Hematopoietic multipotent progenitor cell treated with erythropoietin and hydrocortisone succinate and interleukin-3 and kit ligand, for 17 days (in vitro differentiated cells): ENCODE data around the gene CYFIP1.

Source experiments
- DNase-seq: peaks from one replicate; pipeline ENCODE4 v3.0.0-alpha.2; 2015; ENCODE audit warnings: low spot score

The CYFIP1 gene

GRCh38 chr15:22950256-22950990 lies 29.7 kb downstream of the CYFIP1 start:
- no peak for DNase-seq

- DNase-seq, result no peak
Measured at GRCh38 chr15:22949074-22949547, 31.1 kb downstream of the CYFIP1 start.

- DNase-seq, result no peak
Measured at GRCh38 chr15:22948056-22948455, 32.1 kb downstream of the CYFIP1 start.

DNA sequence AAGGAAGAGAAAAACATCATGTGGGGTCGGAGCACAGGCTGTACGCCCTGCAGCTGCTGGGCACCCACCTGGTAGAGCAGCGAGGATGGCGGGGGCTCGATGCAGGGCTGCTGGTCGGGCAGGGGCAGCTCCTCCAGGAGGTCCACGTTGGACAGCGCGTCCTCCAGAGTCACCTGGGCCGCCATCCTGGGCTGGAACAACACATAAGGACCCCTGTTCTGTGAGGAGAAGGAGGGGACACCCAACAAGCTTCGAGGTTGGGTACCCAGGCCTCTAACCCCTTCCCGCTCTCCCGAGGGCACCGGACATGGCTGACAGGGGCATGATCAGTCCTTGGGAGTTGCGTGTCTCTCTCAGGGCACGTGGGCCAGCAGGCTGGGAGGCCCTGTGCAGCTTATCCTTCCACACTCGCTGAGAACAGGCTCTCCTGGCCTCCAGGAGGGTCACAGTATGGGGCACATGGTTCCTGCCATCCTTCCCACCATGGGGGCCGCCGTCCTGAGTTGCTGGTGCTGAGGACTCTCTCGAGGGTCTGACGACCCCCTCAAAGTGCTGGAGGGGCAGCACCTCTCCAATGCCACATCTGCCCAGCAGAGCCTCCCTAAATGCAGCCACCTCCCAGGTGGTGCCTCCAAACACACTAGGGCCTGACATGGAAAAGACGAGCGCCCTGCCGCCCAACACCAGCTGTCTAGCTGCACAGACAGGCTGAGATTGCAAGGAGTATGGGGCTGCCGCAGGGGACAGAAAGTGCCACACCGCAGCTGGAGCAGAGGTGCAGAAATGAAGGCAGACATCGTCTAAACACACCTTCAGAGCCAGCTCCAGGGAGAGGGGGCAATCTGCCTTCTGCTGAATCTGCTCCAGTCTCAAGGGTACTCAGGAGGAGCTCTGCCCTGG lies 32.8 kb downstream of the CYFIP1 start:
- no peak for DNase-seq

DNA sequence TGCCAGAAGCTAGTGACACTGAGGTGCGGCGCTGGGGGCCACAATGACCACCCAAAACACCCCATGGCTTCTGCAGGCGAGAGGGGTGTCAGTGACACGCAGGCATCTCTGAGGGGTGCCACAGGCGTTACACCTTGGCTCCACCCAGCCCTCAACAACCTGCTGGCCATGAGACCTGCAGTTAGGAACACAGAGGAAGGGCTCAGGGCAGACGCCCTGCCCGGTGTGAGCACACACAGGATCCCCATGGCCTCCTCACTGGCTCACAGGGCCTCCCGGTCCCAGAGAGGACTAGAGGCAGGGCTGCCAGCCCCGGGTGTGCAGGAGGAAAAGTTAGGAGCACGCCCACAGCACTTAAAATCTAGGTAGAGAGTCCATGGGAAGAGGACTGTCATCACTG lies 35.1 kb downstream of the CYFIP1 start:
- DNase-seq, result no peak

GRCh38 chr15:22944651-22945050 lies 35.5 kb downstream of the CYFIP1 start:
- no peak for DNase-seq

DNA sequence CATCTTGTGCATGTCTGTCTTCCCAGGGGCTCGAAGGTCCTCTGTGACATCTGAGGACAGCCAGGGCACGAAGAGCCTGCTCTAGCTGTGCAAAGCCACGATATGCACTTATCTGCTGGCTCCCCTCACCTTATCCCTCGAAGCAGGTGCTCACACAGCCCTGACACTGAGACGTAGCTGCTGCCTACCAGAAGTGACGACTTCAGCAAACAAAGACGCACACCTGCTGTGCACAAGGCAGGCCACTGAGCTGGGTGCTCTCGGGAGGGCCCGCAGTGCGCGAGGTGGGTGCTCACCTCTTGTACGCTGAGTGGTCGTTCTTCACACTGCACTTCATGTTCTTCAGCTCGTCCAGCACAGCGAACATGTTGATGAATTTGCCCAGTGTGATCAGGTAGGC lies 37.3 kb downstream of the CYFIP1 start:
- DNase-seq, result no peak

GRCh38 chr15:22942306-22942855 lies 37.8 kb downstream of the CYFIP1 start:
- no peak for DNase-seq

- no peak for DNase-seq
Measured at GRCh38 chr15:22941179-22941578, 39.0 kb downstream of the CYFIP1 start.

DNA sequence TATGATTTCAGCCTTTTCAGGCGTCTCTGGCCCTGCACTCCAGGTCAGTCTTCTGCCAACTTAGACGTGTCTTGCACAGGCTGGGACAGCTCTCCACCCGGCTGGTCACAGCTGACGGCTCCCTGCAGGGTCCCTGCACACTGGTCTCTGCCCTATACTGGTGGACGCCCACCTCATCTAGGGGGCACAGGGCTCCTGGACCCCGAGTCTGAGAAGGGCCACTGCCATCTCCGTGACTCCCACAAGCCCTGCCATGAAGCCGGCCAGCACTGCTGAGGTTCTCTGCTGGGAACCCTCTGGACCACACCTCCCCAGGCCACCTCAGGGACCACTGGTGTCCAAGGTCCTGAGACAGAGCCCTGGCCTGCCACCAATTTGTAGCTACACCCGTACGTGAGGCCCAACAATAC lies 40.5 kb downstream of the CYFIP1 start:
- no peak for DNase-seq

GRCh38 chr15:22939051-22939450 lies 41.1 kb downstream of the CYFIP1 start:
- DNase-seq, result no peak

DNA sequence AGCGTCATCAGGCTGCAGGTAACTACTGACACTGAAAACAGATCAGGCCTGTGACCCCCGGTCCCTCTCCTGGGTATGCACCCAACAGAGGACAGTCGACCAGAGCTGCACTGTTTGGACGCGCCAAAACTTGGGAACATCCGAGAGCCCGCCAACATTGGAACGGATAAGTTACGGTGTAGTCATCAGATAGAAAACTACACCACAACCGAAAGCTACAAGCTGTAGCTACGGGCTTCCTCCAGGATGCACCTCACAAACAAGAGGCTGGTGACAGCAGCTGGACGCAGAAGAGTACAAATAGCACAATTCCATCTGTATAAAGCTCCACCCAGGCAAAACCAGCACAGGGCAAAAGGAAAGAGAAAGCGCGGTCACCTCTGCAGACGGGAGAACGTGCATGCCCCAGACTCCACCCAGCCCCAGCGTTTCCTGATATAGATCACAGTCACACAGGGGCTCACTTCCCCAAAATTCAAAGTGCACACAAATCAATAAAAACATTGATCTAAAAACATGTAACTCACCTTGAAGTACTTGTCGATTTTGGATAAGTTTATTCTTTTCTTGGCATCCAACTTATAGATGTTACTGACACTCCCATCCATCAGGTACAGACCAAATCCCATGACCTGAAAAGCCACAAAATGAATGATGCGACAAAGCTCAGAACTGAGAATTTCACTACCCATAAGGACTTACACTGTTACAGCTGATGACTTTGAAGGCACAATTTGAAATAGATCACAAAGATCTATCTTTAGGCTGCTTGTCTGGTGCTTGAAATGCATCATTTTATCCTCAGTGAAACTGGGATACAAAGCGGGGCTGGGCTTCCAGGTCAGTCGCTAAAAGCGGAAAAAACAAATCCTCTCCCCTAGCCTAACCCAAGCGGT lies 43.3 kb downstream of the CYFIP1 start:
- DNase-seq, result no peak

DNA sequence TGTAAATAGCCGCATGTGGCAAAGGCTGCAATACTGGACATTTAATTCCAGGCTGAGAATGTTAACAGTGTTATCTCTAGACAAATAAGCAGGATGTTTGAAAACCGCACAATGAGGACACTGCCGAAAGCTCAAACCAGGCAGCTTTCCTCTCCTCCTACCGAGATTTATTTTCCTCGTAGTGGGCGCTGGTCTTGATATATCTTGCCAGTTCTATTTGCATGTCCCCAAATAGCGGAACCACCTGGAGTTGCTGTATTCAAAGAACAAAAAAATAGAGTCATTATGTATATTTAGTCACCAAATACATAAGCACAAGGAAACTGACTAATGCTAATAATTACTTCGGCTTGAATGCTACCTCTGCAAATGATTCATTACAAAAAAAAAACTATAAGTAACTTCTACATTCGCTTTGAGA lies 46.5 kb downstream of the CYFIP1 start:
- no peak for DNase-seq

DNA sequence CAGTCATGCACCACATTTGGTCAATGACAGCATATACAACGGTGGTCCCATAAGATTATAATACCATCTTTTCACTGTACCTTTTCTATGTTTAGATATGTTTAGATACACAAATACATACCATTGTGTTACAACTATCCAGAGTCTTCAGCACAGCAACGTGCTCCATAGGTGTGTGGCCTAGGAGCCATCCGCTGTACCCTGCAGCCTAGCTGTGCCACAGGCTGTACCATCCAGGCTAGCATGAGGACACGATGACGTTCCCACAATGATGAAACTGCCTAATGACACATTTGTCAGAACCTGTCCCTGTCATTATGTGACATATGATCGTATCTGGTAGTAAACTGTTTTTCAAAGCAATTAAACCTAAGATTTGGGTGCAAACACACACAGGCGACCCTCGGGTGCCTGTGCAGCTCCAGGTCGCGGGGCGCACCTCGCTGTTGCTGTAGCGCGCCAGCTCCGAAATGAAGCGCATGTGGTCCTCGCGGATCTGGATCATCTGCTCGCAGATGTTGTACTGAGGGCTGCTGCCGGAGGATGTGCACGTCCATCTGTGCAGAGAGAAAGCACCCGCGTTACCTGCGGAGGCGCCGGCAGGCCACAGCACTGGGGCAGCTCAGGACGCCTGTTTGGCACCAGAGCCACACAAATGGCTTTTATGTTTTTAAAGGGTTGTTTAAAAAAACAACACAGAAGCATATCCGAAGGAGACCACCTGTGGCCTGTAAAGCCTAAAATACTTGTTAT lies 48.2 kb downstream of the CYFIP1 start:
- DNase-seq, result no peak

DNA sequence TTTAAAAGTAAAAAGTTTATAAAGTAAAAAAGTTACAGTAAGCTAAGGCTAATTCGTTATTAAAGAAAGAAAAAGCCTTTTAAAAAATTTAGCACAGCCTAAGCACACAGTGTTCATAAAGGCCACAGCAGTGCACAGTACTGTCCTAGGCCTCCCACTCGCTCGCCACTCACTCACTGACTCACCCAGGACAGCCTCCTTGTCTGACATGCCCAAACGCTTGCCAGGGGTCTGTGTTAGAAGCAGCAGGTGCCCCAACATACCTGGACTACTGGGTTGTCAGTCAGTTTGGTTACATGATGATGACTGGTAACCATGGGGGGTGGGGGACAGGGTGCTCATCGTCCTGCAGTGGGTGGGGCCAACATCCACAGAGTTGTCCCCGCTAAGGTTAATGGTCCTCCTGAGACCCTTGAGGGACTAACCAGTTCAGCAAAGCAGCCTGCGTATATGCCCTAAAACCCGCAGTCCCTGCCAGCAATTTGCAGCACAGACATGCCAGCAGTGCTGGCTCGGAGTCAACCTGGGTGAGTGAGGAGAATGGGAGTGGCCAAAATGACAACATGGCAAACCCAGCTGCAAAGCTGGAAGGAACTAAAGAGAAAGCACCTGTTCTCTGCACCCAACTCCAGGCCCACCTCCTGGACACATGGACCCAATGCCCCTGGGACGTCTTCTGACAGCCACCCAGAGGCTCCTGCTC lies 49.2 kb downstream of the CYFIP1 start:
- DNase-seq, result no peak

- no peak for DNase-seq
Measured at GRCh38 chr15:22927761-22928160, 52.4 kb downstream of the CYFIP1 start.

DNA sequence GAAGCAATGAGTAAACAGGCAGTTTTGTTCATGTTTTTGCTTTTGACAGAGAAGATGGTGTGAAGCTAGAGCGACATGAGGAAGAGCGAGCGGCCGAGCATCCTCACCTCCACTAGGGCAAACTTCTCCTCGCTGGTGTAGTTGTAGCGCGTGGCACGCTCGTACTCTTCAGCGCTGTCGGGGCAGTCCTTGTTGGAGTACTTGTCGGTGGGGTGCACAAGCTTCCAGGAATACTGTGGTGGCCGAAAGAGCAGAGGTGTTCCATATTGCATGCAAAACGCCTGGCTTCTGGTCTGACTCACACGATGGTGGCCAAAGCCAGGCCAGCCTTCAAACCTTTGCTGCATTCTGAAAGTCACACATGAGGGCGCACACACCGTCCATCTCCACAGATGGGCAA lies 54.3 kb downstream of the CYFIP1 start:
- DNase-seq, result no peak

DNA sequence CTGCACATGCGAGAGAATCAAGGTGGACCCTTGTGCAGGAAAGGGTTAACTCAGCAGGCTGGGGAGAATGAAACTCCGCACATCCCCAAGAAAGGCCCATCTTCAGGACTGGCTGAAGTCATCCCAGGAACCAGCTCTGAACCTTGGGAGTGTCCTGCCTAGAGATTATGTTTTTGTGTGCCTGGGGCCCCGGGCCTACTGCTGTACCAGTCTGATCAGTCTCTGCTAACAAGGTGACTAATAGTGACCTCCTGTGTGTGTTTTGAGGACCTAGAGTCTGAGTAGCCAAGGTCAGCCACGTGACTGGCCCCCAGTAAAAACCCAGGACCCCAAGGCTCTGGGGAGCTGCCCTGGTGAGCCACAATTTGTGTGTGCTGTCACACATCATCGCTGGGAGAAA lies 58.2 kb downstream of the CYFIP1 start:
- no peak for DNase-seq

- DNase-seq, result no peak
Measured at GRCh38 chr15:22919171-22919570, 61.0 kb downstream of the CYFIP1 start.

DNA sequence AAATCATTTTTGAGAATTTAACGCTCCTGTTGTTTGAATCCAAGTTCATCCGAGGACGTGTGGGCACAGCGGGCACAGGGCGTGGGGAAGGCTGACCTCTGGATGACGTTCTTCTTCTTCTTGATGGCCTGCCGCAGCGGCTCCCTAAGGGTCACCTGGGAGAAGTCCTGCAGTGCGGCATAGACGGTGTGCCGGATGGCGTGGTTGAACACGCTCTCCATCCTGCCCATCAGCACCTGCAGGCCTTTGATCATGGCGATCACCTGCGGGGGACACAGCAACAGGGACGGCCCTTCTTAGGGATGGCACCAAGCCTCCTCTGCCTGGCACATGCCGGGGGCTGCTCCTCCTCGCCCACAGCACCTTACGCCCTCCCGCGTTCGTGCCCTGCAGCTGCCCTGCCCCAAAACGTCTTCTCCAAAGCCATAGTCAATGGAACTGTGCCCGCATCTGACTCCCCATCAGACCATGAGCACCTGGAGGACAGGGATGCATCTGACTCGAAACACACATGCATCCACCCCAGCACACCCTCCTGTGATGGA lies 61.5 kb downstream of the CYFIP1 start:
- no peak for DNase-seq
